GM12875 (cell line): ENCODE measurements around the gene AMOT.

Experiments
- H3K4me3 ChIP-seq: one replicate; pipeline ENCODE4 v1.5.1; 2011; ENCODE audit warnings: low read depth, low read length, control low read depth
- CTCF ChIP-seq: IDR thresholded peaks from 2 replicates; pipeline ENCODE4 v1.5.1; 2011; ENCODE audit warnings: low read depth, mild to moderate bottlenecking, control low read depth, inconsistent platforms, low read length, moderate library complexity, borderline replicate concordance; ENCODE audit not compliant: insufficient read depth

The AMOT gene

GRCh38 chrX:112746812-112747595 is 93.6 kb downstream of the AMOT start:
- no peak overlapping the region for H3K4me3 ChIP-seq
- TF ChIP-seq CTCF, result no peak

- TF ChIP-seq CTCF, result no peak
- no peak overlapping the region for H3K4me3 ChIP-seq
These were observed 102.1 kb downstream of the AMOT start for GRCh38 chrX:112738347-112739033.

- H3K4me3 ChIP-seq, result no peak overlapping the region
- TF ChIP-seq CTCF, result no peak
These were observed 104.3 kb downstream of the AMOT start for GRCh38 chrX:112736310-112736709.

- no peak overlapping the region for H3K4me3 ChIP-seq
- no peak for TF ChIP-seq CTCF
These were observed 105.5 kb downstream of the AMOT start for GRCh38 chrX:112735147-112735546.

GRCh38 chrX:112734290-112734689 is 106.3 kb downstream of the AMOT start:
- H3K4me3 ChIP-seq, result no peak overlapping the region
- TF ChIP-seq CTCF, result no peak

- TF ChIP-seq CTCF, result no peak
- H3K4me3 ChIP-seq, result no peak overlapping the region
These were observed 108.8 kb downstream of the AMOT start for GRCh38 chrX:112731793-112732192.
